RKO (cell line): ENCODE results near the gene TEDC2.
"Not testable (repeated sequence)": the region's sequence is repeated elsewhere in the genome, so short reads cannot be mapped to it uniquely, and the experiment has no call there.

Experiments
- DNase-seq: peaks from one replicate; pipeline ENCODE4 v3.0.0-alpha.2; 2016; ENCODE audit warnings: low spot score

The TEDC2 gene

DNA sequence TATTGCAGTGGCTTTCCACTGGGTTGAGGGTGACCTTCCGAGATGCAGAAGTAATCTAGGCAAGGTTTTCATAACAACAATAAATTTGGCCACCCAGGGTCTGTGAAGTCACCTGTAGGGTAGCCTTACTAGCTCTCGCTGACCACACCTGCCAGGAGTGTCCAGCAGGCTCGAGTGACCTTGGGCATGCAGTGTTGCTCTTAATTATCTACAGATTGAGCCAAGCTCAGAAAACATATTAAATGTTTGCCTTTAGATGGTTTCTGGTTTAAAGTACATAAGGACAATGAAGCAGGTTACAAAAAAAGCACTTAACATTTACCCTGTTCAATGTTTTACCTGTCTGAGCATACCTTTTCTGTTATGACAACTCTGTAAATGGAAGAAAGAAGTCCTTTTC lies 16.8 kb downstream of the TEDC2 start:
- DNase-seq: no peak

DNA sequence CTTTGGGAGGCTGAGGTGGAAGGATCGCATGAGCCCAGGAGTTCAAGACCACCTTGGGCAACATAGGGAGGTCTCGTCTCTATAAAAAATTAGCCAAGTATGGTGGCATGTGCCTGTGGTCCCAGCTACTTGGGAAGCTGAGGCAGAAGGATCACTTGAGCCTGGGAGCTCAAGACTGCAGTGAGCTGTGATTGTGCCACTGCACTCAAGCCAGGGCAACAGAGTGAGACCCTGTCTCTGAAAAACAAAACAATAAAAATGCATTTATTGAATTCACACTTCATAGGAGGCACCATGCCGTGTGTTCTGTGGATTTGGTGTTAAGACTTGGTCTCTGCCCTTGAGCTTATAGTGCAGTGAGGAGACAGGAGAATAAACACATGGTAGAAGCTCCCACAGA lies 17.4 kb downstream of the TEDC2 start:
- DNase-seq: no peak

DNA sequence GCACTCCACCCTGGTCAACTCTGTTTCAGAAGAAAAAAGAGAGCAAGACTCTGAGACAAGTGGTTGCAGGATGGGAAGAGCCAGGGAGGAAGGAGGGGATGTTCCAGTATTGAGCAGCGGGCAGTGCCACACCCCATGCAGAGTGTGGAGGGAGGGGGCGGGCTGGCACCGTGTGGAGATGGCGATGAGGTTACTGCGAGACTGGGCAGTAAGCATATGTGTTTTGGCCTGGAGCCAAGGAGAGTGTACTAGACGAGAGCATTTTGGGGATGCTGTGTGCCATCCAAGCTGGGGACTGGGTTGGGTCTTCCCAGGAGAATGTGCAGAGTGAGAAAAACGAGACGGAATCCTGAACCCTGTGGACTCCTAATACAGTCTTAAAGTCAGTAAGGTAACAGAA lies 18.4 kb downstream of the TEDC2 start:
- DNase-seq: no peak

DNA sequence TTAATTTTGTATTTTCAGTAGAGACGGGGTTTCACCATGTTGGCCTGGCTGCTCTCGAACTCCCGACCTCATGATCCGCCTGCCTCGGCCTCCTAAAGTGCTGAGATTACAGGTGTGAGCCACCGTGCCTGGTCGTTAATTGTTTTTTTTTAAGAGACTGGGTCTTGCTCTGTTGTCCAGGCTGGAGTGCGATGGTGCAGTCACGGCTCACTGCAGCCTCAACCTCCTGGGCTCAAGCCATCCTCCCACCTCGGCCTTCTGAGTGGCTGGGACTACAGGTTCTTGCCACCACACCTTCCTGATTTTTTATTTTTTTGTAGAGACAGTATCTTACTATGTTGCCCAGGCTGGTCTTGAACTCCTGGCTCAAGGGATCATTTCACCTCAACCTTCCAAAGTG lies 20.1 kb downstream of the TEDC2 start:
- not testable (repeated sequence) for DNase-seq

DNA sequence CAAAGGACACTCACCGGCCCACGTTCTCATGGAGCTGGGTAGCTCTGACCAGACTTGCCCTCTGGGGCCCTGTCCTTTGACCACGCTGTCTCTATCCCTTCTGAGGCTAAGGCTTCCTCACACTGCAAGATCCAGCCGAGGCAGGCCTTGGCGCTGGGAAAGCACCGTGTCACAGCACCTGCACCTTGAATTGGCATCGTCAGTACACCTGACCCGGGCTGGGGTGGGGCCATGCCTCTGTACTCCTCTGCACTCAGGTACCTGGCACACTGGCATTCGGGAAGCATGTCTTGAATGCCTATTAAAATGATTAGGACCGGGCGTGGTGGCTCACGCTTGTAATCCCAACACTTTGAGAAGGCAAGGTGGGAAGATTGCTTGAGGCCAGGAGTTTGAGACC lies 21.0 kb downstream of the TEDC2 start:
- DNase-seq: no peak

DNA sequence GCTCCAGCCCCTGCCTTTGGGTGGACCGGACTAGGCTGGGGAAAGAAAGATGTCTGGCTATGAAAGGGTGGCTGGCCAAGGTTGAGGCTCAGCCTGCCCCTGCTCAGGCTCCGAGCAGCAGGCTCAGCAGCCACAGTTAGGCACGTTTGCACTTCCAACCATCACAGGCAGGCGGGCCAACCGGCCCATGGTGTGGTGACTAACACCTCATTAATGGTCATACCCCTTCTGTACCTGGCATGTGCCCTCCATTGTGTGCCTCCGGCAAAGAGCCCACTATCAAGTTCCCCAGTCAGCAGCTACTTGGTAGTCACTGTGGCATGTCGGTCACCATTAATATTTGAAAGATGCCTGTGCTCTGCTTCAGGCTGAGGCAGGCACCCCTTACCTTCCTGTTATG lies 21.8 kb downstream of the TEDC2 start:
- DNase-seq: no peak

DNA sequence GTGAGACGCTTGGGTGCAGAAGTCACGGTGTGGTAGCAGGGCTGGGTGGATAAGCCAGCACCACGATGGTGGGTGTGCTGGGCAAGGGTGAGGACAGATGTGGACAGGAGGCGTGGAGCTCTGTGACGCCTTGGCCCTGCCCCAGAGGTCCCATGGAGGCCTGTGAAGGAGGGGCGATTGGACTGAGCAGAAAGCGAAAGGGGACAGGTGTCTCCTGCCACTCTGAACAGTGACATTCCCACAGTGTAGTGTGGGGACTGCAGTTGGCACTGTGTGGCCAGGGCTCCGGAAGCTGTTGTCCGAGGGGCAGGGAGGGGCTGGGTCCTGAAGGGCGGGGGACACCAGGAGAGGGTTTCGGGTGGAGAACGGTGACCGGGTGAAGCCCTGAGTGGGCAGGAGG lies 22.3 kb downstream of the TEDC2 start:
- DNase-seq: no peak

DNA sequence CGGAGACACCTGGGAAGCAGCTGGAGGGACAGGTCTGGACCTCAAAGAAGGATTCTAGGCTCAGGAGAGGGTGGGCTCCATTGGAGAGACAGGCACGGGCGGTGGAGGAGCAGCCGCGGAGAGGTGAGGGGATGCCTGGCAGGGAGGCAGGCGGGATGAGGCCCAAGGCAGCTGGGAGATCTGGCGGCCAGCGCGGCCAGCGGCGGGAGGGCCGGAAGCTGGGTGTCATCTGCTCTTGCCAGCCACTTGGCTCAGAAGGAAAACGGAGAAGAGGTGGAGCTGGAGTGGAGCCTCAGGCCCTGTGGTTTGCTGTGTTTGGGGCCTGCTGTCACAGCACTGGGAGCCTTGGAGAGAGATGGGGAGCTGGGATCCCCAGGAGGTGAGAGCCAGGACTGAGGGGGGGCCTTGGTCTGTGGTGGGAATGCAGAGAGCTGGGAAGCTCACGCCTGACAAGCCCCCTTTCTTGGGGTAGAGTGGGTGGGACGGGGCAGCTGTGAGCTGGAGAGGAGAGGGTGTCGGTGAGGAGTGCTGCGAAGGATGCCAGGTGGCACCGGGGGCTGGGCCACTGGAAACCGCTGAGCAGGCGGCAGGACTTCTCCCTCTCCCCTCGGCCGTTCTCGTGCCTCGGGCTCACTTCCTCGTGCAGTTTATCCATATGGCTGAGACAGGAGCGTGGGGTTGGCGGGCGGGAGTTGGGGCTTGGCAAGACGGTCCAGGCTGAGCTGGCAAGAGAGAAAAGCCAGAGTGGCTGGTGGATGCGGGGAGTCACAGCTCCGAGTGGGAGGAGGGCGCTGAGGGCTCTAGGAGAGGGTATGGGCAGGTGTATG lies 23.0 kb downstream of the TEDC2 start:
- DNase-seq: no peak

DNA sequence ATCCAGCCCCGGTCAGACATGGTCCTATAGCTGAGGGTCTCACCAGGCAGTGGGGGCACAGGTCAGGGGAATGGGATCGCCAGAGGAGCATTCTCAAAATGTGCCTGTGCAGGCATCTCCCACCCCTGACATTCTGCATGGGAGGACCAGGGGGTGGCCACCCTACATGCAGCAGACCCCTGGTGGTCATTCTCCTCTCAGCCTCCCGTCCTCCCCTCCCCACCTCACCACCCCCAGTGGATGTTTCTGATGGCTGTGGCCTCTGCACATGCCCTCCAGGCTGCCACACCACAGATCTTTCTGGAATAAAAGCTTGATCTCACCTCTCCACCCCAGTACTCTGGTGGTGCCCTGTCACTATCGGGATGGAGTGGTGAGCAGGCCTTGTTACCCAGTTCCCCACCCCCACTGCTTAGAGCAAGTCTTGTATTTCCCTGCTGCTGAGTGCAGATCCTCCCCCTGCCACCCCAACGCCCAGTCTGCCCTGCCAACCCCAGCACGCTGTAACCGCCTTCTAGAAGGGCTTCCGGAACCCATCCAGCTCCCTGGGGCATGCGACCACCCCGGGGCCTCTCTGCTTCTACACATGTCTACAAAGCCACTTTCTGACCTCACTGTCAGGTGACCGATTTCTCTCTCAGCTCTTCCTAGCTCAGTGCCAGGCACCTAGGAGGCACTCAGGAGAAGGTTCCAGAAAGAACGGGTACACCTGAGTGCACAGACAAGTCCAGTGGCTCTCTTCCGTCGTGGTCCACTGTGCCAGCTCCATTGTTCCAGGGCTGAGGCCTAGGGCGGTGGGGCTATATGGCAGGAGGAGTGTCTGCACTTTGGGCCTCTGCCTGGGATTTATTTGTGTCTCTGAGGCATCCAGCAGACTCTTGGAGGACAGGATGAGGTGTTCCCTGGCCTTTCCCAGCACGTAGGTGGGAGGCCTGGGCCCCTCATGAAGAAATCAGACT lies 24.3 kb downstream of the TEDC2 start:
- DNase-seq: no peak

DNA sequence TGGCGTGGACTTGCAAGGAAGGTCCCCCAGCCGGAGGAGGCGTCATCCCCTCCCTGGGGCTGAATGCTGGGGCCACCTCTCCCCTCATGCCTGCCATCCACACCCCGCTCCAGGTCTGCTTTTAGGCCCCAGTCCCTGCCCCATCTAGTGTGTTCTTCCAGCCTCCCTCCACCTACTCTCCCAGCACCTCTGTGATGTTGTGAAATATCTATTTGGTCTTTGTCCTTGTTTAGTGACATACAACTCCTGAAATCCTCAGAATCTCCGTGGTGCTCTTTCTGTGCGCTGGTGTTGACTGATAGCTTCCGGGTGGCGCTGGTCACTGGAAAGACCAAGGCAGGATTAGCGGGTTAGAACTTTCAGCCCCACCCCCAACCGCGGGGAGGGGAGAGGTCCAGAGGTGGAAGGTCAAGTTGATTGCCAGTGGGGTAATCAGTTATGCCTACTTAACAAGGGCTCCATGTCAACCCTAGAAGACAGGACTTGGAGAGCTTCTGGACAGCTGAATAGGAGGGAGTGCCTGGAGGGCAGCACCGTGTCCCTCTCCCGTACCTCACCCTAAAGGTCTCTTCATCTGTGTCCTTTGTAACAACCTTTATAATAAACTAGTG lies 25.1 kb downstream of the TEDC2 start:
- DNase-seq: no peak

DNA sequence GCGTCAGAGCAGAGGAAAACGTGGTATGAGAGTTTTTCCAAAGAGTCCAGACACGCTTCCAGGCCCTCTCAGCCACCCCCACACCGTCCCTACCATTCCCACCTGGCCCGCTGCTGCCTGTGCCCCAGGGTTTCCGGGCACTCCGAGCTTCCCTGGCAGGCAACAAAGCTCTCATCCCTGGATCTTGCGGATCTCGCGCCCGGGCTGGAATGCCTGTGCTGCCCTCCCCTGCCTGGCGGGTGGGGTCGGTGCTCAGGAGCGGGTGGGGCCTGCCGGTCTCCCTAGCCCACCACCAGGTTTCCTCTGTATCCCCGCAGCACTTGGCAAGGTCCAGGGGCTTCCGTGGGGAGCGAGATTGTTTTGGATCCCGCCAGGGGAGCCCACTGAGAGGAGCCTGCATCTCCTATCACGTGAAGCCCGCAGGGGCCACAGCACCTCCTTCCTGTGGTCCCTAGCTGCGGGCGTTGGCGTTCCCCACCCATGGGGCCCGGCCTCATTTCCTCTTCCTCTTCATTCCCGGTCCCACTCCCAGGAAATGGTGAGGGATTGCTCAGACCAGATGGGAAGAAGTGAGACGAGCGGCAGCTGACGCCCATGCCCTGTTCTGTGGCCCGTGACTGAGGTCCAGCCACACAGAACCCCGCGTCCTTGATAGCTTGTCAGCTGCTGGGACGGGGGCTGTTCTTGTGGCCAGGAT lies 26.1 kb downstream of the TEDC2 start:
- no peak for DNase-seq

DNA sequence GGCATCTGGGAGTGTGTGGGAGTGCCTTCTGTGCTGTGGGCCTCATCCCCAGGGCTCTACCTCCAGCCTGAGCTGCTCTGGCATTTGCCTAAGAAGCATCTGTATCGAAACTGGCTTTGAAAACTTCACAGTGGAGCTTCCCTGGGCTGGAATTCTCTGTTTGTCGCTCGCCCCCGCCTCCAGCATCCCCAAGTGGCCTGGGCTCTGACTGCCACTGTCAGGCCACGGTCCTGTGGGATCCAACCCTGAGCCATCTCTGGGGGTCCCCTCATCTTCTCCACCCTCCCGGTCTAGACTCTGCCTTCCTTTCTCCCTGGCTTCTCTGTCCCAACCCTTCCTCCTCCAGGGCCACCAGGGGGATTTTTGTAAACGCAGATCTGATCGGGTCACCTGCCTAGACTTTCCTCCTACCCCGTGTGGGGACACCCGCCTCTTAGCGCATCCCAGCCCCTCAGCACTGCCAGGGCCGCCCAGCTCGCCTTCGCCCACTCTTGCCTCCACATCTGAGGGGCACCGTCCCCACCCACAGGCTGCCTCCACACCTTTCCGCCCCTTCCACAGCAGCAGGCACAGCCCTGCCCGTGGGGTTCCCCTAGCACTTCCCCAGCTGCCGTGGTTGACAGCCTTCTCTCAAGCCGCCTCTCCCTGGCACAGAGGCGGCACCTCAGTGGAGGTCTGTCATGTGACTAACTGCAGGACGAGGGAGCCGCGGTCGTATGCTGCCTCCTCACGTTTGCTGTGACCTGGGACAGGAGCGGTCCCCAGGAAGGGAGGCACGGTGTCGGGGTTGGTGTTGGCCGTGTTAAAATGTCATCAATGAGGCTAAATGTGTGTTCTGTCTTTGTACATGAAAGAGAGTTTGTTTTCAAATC lies 27.0 kb downstream of the TEDC2 start:
- DNase-seq: no peak

DNA sequence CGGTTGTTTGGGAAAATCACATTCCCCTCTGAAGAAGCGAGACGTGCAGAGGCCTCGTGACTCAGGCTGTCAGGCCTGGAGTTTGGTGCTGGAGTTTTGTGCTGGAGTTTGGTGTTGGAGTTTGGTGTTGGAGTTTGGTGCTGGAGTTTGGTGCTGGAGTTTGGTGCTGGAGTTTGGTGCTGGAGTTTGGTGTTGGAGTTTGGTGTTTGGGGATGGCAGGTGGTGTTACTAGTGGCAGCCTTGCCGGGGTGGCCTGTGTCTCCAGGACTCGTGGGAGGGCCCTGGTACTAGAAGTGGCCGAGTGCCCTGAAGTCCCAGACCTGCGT lies 27.6 kb downstream of the TEDC2 start:
- no peak for DNase-seq

DNA sequence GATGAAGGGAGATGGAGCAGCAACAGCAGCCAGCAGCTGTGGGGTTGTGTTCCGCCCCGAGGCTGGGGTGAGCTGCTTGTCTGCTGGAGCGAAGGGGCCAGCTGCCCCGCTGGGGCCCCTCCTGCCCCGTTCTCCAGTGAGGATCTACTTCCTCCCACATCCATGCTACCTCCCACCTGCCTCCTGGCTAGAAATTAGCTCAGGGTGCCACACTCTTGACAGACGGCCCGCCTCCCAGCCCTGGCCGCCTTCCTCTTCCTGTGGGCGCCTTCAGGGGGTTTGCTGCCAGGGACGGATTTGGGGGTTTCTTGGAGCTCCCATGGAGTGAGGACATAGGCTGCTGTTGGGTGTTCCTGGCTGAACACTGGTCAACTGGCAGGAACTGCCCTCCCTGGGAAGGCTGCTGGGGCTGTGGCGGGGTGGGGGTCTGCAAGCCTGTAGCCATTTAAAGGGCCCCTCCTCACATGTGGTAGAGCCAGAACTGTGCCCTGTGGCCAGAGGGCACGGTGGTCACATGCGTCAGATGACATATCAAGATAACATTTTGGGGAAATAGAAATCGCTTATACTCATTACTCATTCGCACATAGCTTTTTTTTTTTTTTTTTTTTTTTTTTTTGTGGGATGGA lies 28.1 kb downstream of the TEDC2 start:
- DNase-seq: no peak

DNA sequence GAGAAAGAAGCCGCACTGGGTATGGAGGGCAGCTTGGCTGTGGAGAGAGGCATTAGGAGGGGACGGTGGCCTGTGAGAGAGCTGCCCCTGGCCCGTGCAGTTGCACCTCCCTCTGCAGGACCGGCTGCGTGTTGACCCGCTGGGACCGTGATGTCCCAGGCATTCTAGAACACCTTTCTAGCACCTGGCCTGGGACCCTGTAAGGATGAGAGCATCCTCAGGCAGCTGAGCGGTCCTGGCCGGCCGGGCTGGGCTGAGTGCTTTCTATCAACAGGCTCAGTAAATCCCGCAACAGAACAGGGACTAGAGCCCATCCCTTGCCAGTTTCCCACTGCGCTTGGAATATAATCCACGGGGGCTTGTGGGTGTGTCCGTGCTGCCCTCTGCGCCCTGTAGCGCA lies 29.7 kb downstream of the TEDC2 start:
- no peak for DNase-seq

DNA sequence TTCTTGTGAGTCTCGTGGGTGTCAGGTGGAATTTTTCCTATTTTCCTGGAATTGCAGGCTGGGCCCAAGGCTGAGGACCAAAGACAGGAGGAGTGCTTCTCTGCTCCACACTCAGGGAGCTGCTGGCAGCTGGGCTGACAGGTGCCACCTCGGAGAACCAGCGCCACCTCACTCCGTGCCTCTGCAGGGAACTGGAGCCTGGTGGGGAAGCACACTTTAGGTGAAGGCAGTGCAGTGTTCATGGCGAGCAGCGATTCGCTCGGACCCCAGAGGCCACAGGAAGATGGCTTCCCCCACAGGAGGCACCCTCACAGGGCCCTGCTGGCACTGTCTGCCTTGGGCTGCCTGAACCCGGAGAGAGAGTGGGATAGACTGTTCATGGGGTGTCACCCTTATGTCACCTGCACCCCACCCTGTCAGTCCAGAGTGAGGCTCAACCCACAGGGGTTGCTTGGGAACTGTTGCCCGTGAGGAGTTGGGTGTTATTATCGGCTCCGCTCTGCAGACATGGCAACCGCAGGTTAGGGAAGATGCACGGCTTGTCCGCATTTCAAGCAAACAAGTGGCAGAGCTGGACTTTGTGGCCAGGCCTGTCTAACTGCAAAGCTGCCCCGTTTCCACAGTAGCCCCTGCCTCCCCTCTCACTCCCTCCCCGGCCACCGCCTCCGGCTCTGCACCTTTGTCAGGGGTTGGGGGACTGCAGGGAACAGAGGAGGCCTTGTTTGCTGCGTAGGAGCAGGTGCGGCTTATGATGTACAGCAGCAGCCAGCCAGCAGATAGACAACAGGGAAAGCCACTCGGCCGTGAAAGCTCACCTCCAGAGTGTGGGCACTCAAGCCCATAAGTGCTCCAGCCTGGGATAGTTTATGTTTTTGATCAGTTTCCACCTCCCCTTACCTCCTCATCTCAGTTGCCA lies 30.5 kb downstream of the TEDC2 start:
- DNase-seq: no peak

DNA sequence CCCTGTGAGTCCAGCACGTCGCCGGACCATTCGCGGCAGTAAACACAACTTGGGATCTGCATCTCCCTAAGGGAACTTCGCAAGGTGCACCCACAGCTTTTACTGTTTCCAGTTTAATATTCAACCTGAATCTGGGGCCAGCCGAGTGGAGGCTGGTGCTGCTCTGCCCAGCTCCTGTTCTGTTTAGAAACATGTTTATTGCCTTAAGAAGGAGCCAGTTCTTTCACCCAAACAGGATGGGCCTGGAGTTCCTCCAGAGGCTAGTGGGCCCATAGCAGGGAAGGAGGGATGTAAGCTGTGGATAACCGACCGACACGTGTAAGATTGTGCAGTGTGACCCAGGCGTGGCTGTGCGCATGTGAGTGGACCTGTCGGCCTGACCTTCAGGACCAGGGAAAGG lies 32.4 kb downstream of the TEDC2 start:
- DNase-seq: no peak

DNA sequence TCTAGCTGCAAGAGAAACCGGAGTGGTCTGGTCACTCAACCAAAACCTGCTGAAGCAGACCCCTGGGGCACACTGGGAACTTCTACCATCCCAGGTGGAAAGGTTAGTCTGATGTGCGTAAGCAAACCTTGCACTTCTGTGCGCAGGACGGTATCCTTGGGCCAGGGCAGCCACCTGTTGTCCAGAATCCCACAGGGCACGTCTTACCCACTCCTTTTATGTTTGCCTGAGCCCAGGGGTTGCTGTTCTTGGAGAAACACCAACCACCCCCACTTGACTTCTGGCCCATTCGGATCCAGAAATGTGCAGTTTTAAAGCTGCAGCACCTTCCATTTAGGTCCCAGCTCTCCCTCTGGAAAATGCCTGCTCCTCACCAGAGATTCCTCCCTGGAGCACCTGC lies 33.7 kb downstream of the TEDC2 start:
- DNase-seq: no peak

DNA sequence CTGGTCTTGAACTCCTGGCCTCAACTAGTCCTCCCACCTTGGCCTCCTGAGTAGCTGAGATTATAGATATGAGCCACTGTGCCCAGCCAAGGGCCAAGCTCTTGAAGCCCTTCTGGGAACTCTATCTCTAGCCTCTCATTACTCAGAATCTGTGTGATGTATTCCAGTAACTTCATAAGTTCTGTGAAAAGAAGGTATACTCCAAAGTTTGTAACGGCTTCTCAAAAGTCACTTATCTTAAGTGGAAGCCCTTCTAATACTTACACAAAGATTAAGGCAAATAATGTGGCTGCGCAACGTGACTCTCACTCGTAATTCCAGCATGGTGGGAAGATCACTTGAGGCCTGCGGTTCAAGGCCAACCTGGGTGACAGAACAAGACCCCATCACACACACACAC lies 34.7 kb downstream of the TEDC2 start:
- no peak for DNase-seq

DNA sequence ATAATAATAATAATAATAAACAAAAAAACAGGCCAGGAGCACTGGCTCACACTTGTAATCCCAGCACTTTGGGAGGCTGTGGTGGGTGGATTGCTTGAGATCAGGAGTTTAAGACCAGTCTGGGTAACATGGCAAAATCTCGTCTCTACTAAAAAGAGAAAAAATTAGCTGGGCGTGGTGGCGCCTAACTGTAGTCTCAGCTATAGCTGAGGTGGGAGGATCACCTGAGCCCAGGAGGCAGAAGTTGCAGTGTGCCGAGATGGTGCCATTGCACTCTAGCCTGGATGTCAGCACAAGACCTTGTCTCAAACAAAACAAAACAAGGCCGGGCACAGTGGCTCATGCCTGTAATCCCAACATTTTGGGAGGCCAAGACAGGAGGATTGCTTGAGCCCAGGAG lies 35.1 kb downstream of the TEDC2 start:
- no peak for DNase-seq
